DND-41 (cell line): ENCODE results near the gene WNT1.

Experiments
- ATAC-seq: fragments of 200-7000 bp; cut with Tn5 transposase; 3 replicates; pipeline ENCODE4 v1.9.1; 2021; ENCODE audit warnings: low read depth; ENCODE audit not compliant: insufficient read depth
- DNase-seq: peaks from one replicate; pipeline ENCODE4 v3.0.0-alpha.2; 2020
- H2AFZ ChIP-seq: 2 replicates; pipeline ENCODE4 v1.6.0; 2012; ENCODE audit warnings: low read depth, low read length
- H3K27ac ChIP-seq: 2 replicates; pipeline ENCODE4 v1.5.1; 2012; ENCODE audit warnings: low read length, inconsistent platforms
- H3K27me3 ChIP-seq: fragments of 200-600 bp; sonication (generic); 2 replicates; pipeline ENCODE4 v1.6.0; 2012; ENCODE audit warnings: low read length, mild to moderate bottlenecking, inconsistent platforms; ENCODE audit not compliant: insufficient read depth, poor library complexity
- H3K36me3 ChIP-seq: 2 replicates; pipeline ENCODE4 v1.5.1; 2012; ENCODE audit warnings: low read length, inconsistent platforms; ENCODE audit not compliant: insufficient read depth
- H3K4me1 ChIP-seq: 2 replicates; pipeline ENCODE4 v1.5.1; 2012; ENCODE audit warnings: mild to moderate bottlenecking, low read length; ENCODE audit not compliant: insufficient read depth
- H3K4me2 ChIP-seq: 2 replicates; pipeline ENCODE4 v1.6.0; 2012; ENCODE audit warnings: mild to moderate bottlenecking, moderate library complexity, low read length, inconsistent platforms; ENCODE audit not compliant: insufficient read depth
- H3K4me3 ChIP-seq, 2 experiments: fragments of 200-600 bp in 1 of 2; shearing (Covaris generic) in 1 of 2; 2 replicates each; pipeline ENCODE4 v1.5.1; 2012 to 2016; ENCODE audit warnings: inconsistent platforms in 2 of 2, low read length in 2 of 2, mild to moderate bottlenecking in 2 of 2, low read depth in 1 of 2, moderate library complexity in 1 of 2
- H3K79me2 ChIP-seq: 2 replicates; pipeline ENCODE4 v1.6.0; 2012; ENCODE audit warnings: low read length, inconsistent platforms; ENCODE audit not compliant: insufficient read depth
- H3K9ac ChIP-seq: 2 replicates; pipeline ENCODE4 v1.6.0; 2012; ENCODE audit warnings: low read depth, mild to moderate bottlenecking, inconsistent platforms, low read length, moderate library complexity
- H3K9me3 ChIP-seq: 2 replicates; pipeline ENCODE4 v1.5.1; 2012; ENCODE audit warnings: low read length, moderate library complexity, mild to moderate bottlenecking, inconsistent platforms; ENCODE audit not compliant: insufficient read depth, severe bottlenecking
- H4K20me1 ChIP-seq: 2 replicates; pipeline ENCODE4 v1.6.0; 2012; ENCODE audit warnings: low read length; ENCODE audit not compliant: insufficient read depth
- CTCF ChIP-seq: IDR thresholded peaks from 2 replicates; pipeline ENCODE4 v1.5.1; 2012; ENCODE audit warnings: borderline replicate concordance, low read length, moderate library complexity, mild to moderate bottlenecking; ENCODE audit not compliant: poor library complexity, severe bottlenecking; ENCODE audit errors: extremely low read depth
- EZH2 ChIP-seq: IDR thresholded peaks from 3 replicates; pipeline ENCODE4 v1.6.1; 2012; ENCODE audit warnings: borderline replicate concordance, low read depth, mild to moderate bottlenecking, moderate library complexity, low read length, inconsistent platforms; ENCODE audit not compliant: severe bottlenecking

Gene WNT1

GRCh38 chr12:49023812-49024211, 45.7 kb downstream of the WNT1 start:
- Histone ChIP-seq H4K20me1 (peaks cover 19% of the 10 kb centered on the region; the same call in 1 of the 2 replicates), H3K79me2 (0 out of 2 replicates have a peak, but pooled peaks cover 4% of the 10 kb centered on the region), H3K9me3 (no peaks in the 10 kb centered on the region), H3K36me3 (peaks cover 81% of the 10 kb centered on the region), H2AFZ (no peak overlapping the region), H3K4me2 (no peak overlapping the region), H3K4me3 (no peak overlapping the region), H3K4me1 (peaks cover 11% of the 10 kb centered on the region), H3K9ac (no peak overlapping the region), H3K27ac (no peak overlapping the region), H3K27me3 (no peaks in the 10 kb centered on the region)
- ATAC-seq (no peak), DNase-seq (no peak)
- TF ChIP-seq CTCF (no peak), EZH2 (no peak)

DNA sequence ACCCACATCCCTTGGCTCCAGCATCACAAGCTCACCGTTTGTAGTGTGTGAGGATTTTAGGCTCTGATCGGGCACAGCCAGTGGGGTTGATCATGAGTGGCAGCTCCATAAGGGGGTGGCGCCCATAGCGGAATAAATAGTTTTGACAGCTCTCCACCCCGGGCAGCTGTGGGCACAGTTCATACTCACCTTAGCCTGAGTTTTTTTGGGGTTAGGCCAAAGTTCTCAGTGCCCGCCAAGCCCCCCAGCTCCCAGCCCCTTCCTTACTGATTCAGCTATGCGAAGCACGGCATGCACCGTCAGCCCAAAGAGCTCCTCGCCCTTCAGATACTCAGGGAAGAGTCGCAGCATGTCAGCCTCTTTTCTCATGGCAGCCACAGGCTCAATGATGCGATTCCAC, 46.4 kb downstream of the WNT1 start:
- Histone ChIP-seq H3K36me3 (peaks cover 88% of the 10 kb centered on the region), H3K9me3 (no peaks in the 10 kb centered on the region), H4K20me1 (peaks cover 26% of the 10 kb centered on the region; the same call in 1 of the 2 replicates), H3K27ac (no peak overlapping the region), H3K4me3 (no peak overlapping the region), H3K9ac (no peak overlapping the region), H3K4me1 (peaks cover 8% of the 10 kb centered on the region), H3K27me3 (no peaks in the 10 kb centered on the region), H3K79me2 (0 out of 2 replicates have a peak, but pooled peaks cover 4% of the 10 kb centered on the region), H3K4me2 (no peak overlapping the region), H2AFZ (no peak overlapping the region)
- no peak for DNase-seq
- ATAC-seq = no peak
- TF ChIP-seq CTCF (no peak), EZH2 (no peak)

GRCh38 chr12:49025463-49025862, 47.3 kb downstream of the WNT1 start:
- no peak overlapping the region for H3K4me2 ChIP-seq
- no peak overlapping the region for H3K27ac ChIP-seq
- ATAC-seq = no peak
- no peak overlapping the region for H3K9ac ChIP-seq
- no peak for DNase-seq
- H4K20me1 ChIP-seq = peaks cover 27% of the 10 kb centered on the region; the same call in 1 of the 2 replicates
- 0 out of 2 replicates have a peak, but pooled peaks cover 4% of the 10 kb centered on the region for H3K79me2 ChIP-seq
- no peak for TF ChIP-seq EZH2
- no peak for TF ChIP-seq CTCF
- no peaks in the 10 kb centered on the region for H3K27me3 ChIP-seq
- H2AFZ ChIP-seq = no peak overlapping the region
- H3K4me1 ChIP-seq = peaks cover 3% of the 10 kb centered on the region; the same call in 1 of the 2 replicates
- H3K36me3 ChIP-seq = peaks cover 97% of the 10 kb centered on the region
- no peak overlapping the region for H3K4me3 ChIP-seq
- H3K9me3 ChIP-seq = no peaks in the 10 kb centered on the region
